Tibial nerve (tissue), 4 donors: ENCODE results near the gene KRTAP20-1.

ENCODE experiments used
- EP300 ChIP-seq, 2 donors: sonication (generic); formaldehyde crosslinking; IDR thresholded peaks; one replicate each; pipeline ENCODE4 v1.6.1; 2017; ENCODE audit warnings: antibody characterized with exemption in 2 of 2, mild to moderate bottlenecking in 1 of 2
- POLR2A ChIP-seq, 2 donors: fragments of 450-650 bp; IDR thresholded peaks; one replicate each; pipeline ENCODE4 v1.6.1; 2017; ENCODE audit warnings: antibody characterized with exemption in 2 of 2, mild to moderate bottlenecking in 2 of 2, moderate library complexity in 2 of 2
- TF ChIP-seq, protein P1 (sequence below), 5 experiments: fragments of 200-600 bp in 3 of 5; fragments of 450-650 bp in 2 of 5; sonication (generic) in 3 of 5; IDR thresholded peaks; one replicate each; pipeline ENCODE4 v1.5.1; 2016 to 2019; ENCODE audit warnings: antibody characterized with exemption in 5 of 5, mild to moderate bottlenecking in 3 of 5, moderate library complexity in 2 of 5

DNA sequence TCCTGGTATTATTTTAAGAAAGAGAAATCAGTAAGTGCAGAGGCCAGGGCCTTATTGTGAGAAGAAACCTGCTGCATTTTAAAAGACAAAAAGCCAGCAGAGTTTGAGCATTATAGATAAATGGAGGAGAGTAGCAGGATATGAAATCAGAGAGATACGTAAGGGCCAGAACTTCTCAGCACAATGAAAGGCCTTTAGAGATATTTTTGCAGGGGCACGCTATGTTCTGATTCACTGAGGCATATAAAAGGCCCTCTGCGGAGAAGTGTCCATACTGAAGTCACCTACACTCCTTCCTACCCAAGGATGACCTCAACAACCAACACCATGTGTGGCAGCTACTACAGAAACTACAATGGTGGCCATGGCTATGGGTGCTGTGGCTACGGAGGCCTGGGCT lies 24.1 kb upstream of the KRTAP20-1 start, which contains the start of gene KRTAP6-3:
- TF ChIP-seq, protein P1, sequence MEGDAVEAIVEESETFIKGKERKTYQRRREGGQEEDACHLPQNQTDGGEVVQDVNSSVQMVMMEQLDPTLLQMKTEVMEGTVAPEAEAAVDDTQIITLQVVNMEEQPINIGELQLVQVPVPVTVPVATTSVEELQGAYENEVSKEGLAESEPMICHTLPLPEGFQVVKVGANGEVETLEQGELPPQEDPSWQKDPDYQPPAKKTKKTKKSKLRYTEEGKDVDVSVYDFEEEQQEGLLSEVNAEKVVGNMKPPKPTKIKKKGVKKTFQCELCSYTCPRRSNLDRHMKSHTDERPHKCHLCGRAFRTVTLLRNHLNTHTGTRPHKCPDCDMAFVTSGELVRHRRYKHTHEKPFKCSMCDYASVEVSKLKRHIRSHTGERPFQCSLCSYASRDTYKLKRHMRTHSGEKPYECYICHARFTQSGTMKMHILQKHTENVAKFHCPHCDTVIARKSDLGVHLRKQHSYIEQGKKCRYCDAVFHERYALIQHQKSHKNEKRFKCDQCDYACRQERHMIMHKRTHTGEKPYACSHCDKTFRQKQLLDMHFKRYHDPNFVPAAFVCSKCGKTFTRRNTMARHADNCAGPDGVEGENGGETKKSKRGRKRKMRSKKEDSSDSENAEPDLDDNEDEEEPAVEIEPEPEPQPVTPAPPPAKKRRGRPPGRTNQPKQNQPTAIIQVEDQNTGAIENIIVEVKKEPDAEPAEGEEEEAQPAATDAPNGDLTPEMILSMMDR (IDR thresholded peaks at IDR 0.05): no peak
- no peak for TF ChIP-seq POLR2A (IDR thresholded peaks at IDR 0.05)
- no peak for TF ChIP-seq EP300 (IDR thresholded peaks at IDR 0.05)
